H1 (cell line): Measurements from ENCODE around the gene HKDC1. TPM values are rescaled to one million over a fixed set of nuclear protein-coding genes. Genes with fewer than 3 reads are reported as not detected.
"Not testable (repeated sequence)": the region's sequence is repeated elsewhere in the genome, so short reads cannot be mapped to it uniquely, and the experiment has no call there.

Experiments
- CTCF ChIA-PET: fragments of 300-600 bp; sonication (Branson Sonifier 250); formaldehyde crosslinking; loops from one replicate; lab custom pipeline; 2021; ENCODE audit not compliant: partially characterized antibody; lab: Charles Lee
- POLR2A ChIA-PET: fragments of 300-600 bp; sonication (Branson Sonifier 250); formaldehyde crosslinking; loops from one replicate; lab custom pipeline; 2021; ENCODE audit warnings: inconsistent platforms; ENCODE audit not compliant: partially characterized antibody; lab: Charles Lee
- DNase-seq, 2 experiments: peaks; one replicate each; pipeline versions ENCODE4 v3.0.0 to v3.0.0-alpha.2; 2010 to 2022; ENCODE audit warnings: low spot score in 2 of 2, low read depth in 1 of 2, mixed read lengths in 1 of 2
- FAIRE-seq: peaks from 2 replicates; lab custom pipeline; 2011; peaks lifted over from hg19 to GRCh38; lab: Jason Lieb, UNC
- H2AFZ ChIP-seq: 2 replicates; pipeline ENCODE4 v1.8.1; 2012; ENCODE audit warnings: low read length, inconsistent platforms
- H2AK5ac ChIP-seq: 2 replicates; pipeline ENCODE4 v1.6.1; 2013; ENCODE audit warnings: low read depth, low read length
- H2BK120ac ChIP-seq: replicated peaks from 2 replicates; pipeline ENCODE3; 2013; ENCODE audit warnings: low read depth, low read length, inconsistent platforms
- H2BK12ac ChIP-seq: 2 replicates; pipeline ENCODE4 v1.6.1; 2013; ENCODE audit warnings: low read depth, low read length
- H2BK15ac ChIP-seq: 2 replicates; pipeline ENCODE4 v1.6.1; 2013; ENCODE audit warnings: low read length
- H2BK20ac ChIP-seq: 2 replicates; pipeline ENCODE4 v1.6.1; 2013; ENCODE audit warnings: low read length
- H2BK5ac ChIP-seq: 2 replicates; pipeline ENCODE4 v1.6.1; 2013; ENCODE audit warnings: low read depth, low read length
- H3K14ac ChIP-seq: 2 replicates; pipeline ENCODE4 v1.6.1; 2013; ENCODE audit warnings: inconsistent platforms; ENCODE audit not compliant: insufficient read length
- H3K18ac ChIP-seq: 2 replicates; pipeline ENCODE4 v1.6.1; 2013; ENCODE audit warnings: low read length; ENCODE audit errors: extremely low read depth
- H3K23ac ChIP-seq: 2 replicates; pipeline ENCODE4 v1.6.1; 2013; ENCODE audit warnings: inconsistent platforms; ENCODE audit not compliant: insufficient read length
- H3K23me2 ChIP-seq: 2 replicates; pipeline ENCODE4 v1.6.1; 2013; ENCODE audit warnings: low read depth, low read length
- H3K27ac ChIP-seq: 2 replicates; pipeline ENCODE4 v1.6.1; 2011; ENCODE audit warnings: low read depth, low read length, inconsistent platforms
- H3K27me3 ChIP-seq, 4 experiments: replicated peaks in 1 of 4; 1 replicate in 1 of 4; 2 replicates in 3 of 4; pipeline versions ENCODE4 v1.6.1 to v1.8.1; 2011 to 2013; ENCODE audit warnings: low read length in 3 of 4, mild to moderate bottlenecking in 3 of 4, inconsistent platforms in 2 of 4, mixed read lengths in 2 of 4, moderate library complexity in 1 of 4; ENCODE audit not compliant: control insufficient read depth in 3 of 4, insufficient read depth in 3 of 4; ENCODE audit errors: extremely low read depth in 1 of 4
- H3K36me3 ChIP-seq, 4 experiments: 2 replicates each; pipeline versions ENCODE4 v1.6.1 to v1.8.1; 2011 to 2013; ENCODE audit warnings: mild to moderate bottlenecking in 4 of 4, low read length in 3 of 4, moderate library complexity in 2 of 4, control low read depth in 1 of 4, inconsistent platforms in 1 of 4; ENCODE audit not compliant: insufficient read depth in 4 of 4, control insufficient read depth in 2 of 4
- H3K4ac ChIP-seq: replicated peaks from 2 replicates; pipeline ENCODE3; 2013; ENCODE audit warnings: low read length, low read depth, mixed read lengths, inconsistent platforms; ENCODE audit not compliant: insufficient read length
- H3K4me1 ChIP-seq, 4 experiments: replicated peaks in 1 of 4; 1 replicate in 1 of 4; 2 replicates in 3 of 4; pipeline versions ENCODE4 v1.6.1 to v1.8.1; 2011 to 2013; ENCODE audit warnings: low read length in 3 of 4, inconsistent platforms in 2 of 4, mixed read lengths in 1 of 4; ENCODE audit not compliant: insufficient read depth in 4 of 4, control insufficient read depth in 3 of 4
- H3K4me2 ChIP-seq, 2 experiments: 2 replicates each; pipeline versions ENCODE4 v1.6.1 to v1.8.1; 2011 to 2013; ENCODE audit warnings: low read depth in 2 of 2, low read length in 2 of 2, control low read depth in 1 of 2, inconsistent platforms in 1 of 2, mild to moderate bottlenecking in 1 of 2; ENCODE audit not compliant: insufficient read depth in 1 of 2
- H3K4me3 ChIP-seq, 4 experiments: fragments of 200-600, 300-600 bp in 1 of 4; sonication (generic), shearing (Covaris generic), sonication (Bioruptor Twin) in 1 of 4; 2 replicates each; pipeline versions ENCODE4 v1.5.1 to v1.8.1; 2011 to 2016; ENCODE audit warnings: low read length in 4 of 4, low read depth in 3 of 4, control low read depth in 2 of 4, inconsistent platforms in 2 of 4, mild to moderate bottlenecking in 2 of 4, mixed read lengths in 1 of 4, moderate library complexity in 1 of 4; ENCODE audit not compliant: insufficient read depth in 2 of 4; ENCODE audit errors: extremely low read depth in 1 of 4
- H3K56ac ChIP-seq: replicated peaks from 2 replicates; pipeline ENCODE3; 2013; ENCODE audit warnings: low read depth, mild to moderate bottlenecking, mixed read lengths, low read length, inconsistent platforms; ENCODE audit not compliant: insufficient read length
- H3K79me1 ChIP-seq: 2 replicates; pipeline ENCODE4 v1.6.1; 2013; ENCODE audit warnings: low read depth, low read length, control low read depth
- H3K79me2 ChIP-seq, 2 experiments: 2 replicates each; pipeline versions ENCODE4 v1.6.1 to v1.8.1; 2012 to 2013; ENCODE audit warnings: low read length in 2 of 2, mild to moderate bottlenecking in 2 of 2, inconsistent platforms in 1 of 2; ENCODE audit not compliant: insufficient read depth in 2 of 2, control insufficient read depth in 1 of 2
- H3K9ac ChIP-seq, 4 experiments: replicated peaks in 1 of 4; 1 replicate in 1 of 4; 2 replicates in 3 of 4; pipeline versions ENCODE4 v1.6.1 to v1.8.1; 2011 to 2013; ENCODE audit warnings: low read depth in 3 of 4, low read length in 3 of 4, control low read depth in 2 of 4, mild to moderate bottlenecking in 2 of 4, moderate library complexity in 2 of 4, inconsistent platforms in 1 of 4; ENCODE audit errors: extremely low read depth in 1 of 4
- H3K9me3 ChIP-seq, 2 experiments: 2 replicates each; pipeline versions ENCODE4 v1.6.1 to v1.8.1; 2012 to 2013; ENCODE audit warnings: mild to moderate bottlenecking in 2 of 2, moderate library complexity in 2 of 2, control low read depth in 1 of 2, inconsistent platforms in 1 of 2, low read depth in 1 of 2, low read length in 1 of 2, mixed read lengths in 1 of 2; ENCODE audit not compliant: insufficient read depth in 2 of 2
- H4K20me1 ChIP-seq, 2 experiments: replicated peaks in 1 of 2; 2 replicates each; pipeline versions ENCODE3 to v1.8.1; 2011 to 2013; ENCODE audit warnings: inconsistent platforms in 2 of 2, low read length in 2 of 2, mild to moderate bottlenecking in 1 of 2; ENCODE audit not compliant: insufficient read depth in 2 of 2, control insufficient read depth in 1 of 2
- H4K5ac ChIP-seq: 2 replicates; pipeline ENCODE4 v1.6.1; 2013; ENCODE audit warnings: low read length, low read depth, mixed read lengths, inconsistent platforms; ENCODE audit not compliant: insufficient read length
- H4K8ac ChIP-seq: 2 replicates; pipeline ENCODE4 v1.8.0; 2013; ENCODE audit warnings: mild to moderate bottlenecking, moderate library complexity, low read length, inconsistent platforms; ENCODE audit not compliant: insufficient read depth; ENCODE audit errors: extremely low read depth
- H4K91ac ChIP-seq: replicated peaks from 2 replicates; pipeline ENCODE3; 2013; ENCODE audit warnings: low read length, mixed read lengths, inconsistent platforms; ENCODE audit not compliant: insufficient read length
- NANOG ChIP-seq: IDR thresholded peaks from 2 replicates; pipeline ENCODE4 v1.6.1; 2011; ENCODE audit warnings: low read length, low read depth, mild to moderate bottlenecking, inconsistent platforms; ENCODE audit not compliant: insufficient read depth, poor library complexity, severe bottlenecking
- WGBS, 2 experiments: shearing (Covaris generic) in 1 of 2; methylation state at CpG; one replicate each; pipeline versions ENCODE4 v1.1.6 to v1.1.7; 2013 to 2015; ENCODE audit warnings: low lambda C conversion rate in 2 of 2, mixed read lengths in 2 of 2, inconsistent platforms in 1 of 2, low coverage in 1 of 2, missing lambda C conversion rate in 1 of 2; ENCODE audit not compliant: insufficient replicate concordance in 2 of 2, insufficient coverage in 1 of 2, insufficient read length in 1 of 2; ENCODE audit errors: extremely low coverage in 1 of 2, missing lambda C conversion rate in 1 of 2; 5-methylcytosine and 5-hydroxymethylcytosine counted together
- polyA plus RNA-seq, 7 experiments: library from polyadenylated mRNA; depleted of rRNA in 3 of 7; stranded (reverse) in 5 of 7; unstranded in 2 of 7; fragments of >200 nt in 5 of 7; fragments of 200-250 nt in 2 of 7; gene quantifications; 1 replicate in 5 of 7; 2 replicates in 1 of 7; 4 replicates in 1 of 7; pipeline versions ENCODE4 v1.2.1 to v1.2.3, GENCODE V29; 2011 to 2013; ENCODE audit warnings: missing spikeins in 2 of 7, mixed read lengths in 2 of 7
- total RNA-seq: library from RNA; stranded (reverse); fragmentation: NEBNext Ultra II Directional; extraction: Animal tissue kit (Norgen Biotek cat#: 25700); gene quantifications from 2 replicates; pipeline ENCODE4 v1.2.1, GENCODE V29; 2021
- TF ChIP-seq, protein P1 (sequence below): IDR thresholded peaks from 2 replicates; pipeline ENCODE4 v1.6.1; 2012; ENCODE audit warnings: inconsistent platforms

HKDC1 gene
- total and polyA plus RNA-seq, 2 of the 8 experiments (the other 6 are each of a cell fraction or from before 2014, with no cell fraction given) = 0.12 to 0.78 TPM

DNA sequence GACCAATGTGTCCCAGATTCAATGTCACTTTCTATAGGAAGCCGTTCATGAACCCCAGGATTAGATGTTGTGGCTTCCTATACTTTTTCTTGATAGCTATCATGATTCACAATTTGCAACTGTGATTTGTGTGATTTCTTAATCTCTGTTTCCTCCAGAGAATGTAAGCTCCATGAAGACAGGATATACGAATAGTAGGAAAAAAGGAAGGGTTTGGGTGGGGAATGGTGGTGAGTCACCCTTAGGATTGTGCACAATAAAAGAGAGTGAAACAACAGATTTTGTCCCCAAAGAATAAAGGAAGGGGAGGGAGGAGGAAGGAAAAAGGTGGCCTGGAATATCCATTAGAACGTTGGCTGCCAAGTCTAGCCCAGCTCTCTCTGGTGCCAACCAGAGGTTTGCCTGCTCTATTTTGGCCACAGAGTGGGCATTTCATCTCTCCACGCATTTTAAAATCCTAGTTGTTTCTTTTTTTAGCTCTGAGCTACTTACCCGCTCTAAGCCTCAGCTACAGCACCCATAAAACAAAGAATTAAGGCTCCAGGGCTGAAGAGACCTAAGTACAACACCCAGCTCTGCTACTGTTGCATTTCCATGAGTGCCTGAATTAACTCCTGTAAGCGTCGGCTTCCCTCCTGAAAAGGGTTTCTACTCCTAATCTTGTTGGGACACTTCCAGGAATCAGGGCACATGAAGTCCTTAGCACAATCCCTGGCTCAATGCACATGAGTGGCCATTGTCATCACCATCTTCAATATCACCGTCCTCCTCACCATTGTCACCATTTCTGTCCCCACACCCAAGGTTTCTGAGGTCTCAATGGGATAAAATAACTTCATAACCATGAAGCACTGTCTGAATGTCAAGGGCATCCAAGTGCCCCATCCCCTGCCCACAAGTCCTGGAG, 61.6 kb downstream of the HKDC1 start (continued):
- TF ChIP-seq NANOG = no peak
- TF ChIP-seq, protein P1, sequence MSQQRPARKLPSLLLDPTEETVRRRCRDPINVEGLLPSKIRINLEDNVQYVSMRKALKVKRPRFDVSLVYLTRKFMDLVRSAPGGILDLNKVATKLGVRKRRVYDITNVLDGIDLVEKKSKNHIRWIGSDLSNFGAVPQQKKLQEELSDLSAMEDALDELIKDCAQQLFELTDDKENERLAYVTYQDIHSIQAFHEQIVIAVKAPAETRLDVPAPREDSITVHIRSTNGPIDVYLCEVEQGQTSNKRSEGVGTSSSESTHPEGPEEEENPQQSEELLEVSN = no peak

DNA sequence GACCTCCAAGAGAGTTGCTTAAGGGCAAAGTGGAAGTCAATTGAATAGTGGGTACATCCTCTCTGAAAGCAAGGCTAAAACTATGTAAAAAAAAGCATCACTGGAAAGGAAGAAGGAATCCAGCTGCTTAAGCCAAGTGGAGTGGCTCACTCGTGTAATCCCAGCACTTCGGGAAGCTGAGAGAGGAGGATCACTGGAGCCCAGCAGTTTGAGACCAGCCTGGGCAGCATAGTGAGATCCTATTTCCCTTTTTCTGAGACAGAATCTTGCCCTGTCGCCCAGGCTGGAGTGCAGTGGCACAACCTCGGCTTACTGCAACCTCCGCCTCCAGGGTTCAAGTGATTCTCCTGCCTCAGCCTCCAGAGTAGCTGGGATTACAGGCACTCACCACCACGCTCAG, 64.3 kb downstream of the HKDC1 start:
- H2AFZ ChIP-seq, DNase-seq, H3K4me2 ChIP-seq, FAIRE-seq, H3K4me3 ChIP-seq, H3K23me2 ChIP-seq, H4K91ac ChIP-seq, H3K9me3 ChIP-seq, H3K14ac ChIP-seq, H3K18ac ChIP-seq, POLR2A ChIA-PET, H3K23ac ChIP-seq, H4K8ac ChIP-seq, H2BK15ac ChIP-seq, H2BK5ac ChIP-seq, H3K79me2 ChIP-seq, H3K36me3 ChIP-seq, H3K4ac ChIP-seq, H4K20me1 ChIP-seq, H3K56ac ChIP-seq, H3K27me3 ChIP-seq, H2BK120ac ChIP-seq, H3K4me1 ChIP-seq, H2BK20ac ChIP-seq, H3K27ac ChIP-seq, H2AK5ac ChIP-seq, H3K79me1 ChIP-seq, H3K9ac ChIP-seq, H4K5ac ChIP-seq, H2BK12ac ChIP-seq: not testable (repeated sequence)
- WGBS, 2 experiments = 90% methylated on average over 6 of the region's 6 CpGs; no CpG with 5 or more reads in 1 of the 2 experiments
- CTCF ChIA-PET = interaction anchor here (1.6 to 1.9 kb wide), 2 partner anchors 28 to 39 kb away, joined by 6 to 7 read pairs; no protein-coding TSS in a partner anchor
